Activated naive CD4-positive, alpha-beta T cell (primary cell): Measurements from ENCODE around the gene THSD7B.
"Not testable (repeated sequence)": the region's sequence is repeated elsewhere in the genome, so short reads cannot be mapped to it uniquely, and the experiment has no call there.

Source experiments
- DNase-seq, 4 experiments: peaks; one replicate each; lab custom pipeline; 2025; lab: John Stamatoyannopoulos, UW

THSD7B gene

DNA sequence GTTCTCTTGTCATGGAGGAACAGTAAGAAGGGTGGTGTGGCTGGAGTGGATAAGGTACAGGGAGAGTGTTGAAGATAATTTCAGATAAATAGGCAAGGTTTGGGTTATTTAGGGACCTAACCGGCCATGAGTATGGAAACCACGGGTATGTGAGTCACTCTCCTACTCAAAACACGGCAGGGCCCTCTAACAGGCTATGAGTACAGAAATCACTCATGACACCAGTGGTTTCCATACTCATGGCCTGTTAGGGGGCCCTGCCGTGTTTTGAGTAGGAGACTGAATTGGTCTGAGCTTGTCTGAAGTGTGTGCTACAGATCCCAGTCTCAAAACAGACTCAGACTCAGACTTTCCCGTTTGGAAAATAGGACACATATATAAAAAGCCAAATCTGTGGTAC is 770.6 kb downstream of the THSD7B start:
- no peak for DNase-seq

DNA sequence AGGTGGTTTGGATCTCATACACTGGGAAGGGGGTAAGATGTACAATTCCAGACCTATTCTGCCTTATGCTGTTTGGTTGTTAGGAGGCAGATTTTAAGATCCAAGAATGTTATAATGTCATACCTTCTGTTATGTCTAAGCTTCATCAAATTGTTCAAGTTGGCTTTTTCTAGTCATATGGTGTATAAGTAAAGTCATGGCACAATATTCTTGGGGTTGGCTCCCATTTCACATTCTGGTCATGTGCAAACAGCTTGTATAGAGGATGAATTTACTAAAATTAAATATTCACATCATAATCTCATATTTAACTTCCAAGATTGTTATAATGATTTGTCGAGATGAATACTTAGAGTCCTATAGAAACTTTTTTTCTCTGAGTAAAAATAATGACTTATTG is 774.0 kb downstream of the THSD7B start:
- DNase-seq: no peak

DNA sequence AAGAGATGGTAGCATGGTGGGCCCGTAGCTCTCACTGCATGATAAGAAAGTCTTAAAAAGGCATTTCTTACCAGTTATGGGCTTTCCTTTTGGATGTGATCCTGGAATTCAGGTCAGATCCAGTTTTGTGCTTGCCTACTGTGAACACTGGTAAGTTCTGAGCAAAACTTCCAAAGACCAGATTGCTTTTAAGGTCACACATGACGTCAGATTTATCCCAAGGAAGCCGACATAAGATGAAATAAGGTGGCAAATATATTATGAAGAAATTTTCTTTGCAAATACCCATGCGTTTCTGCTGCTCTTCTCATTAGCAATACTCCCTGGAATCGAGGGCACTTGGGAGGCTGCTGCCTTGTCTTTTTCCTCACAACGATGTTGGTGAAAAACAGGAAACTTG is 782.5 kb downstream of the THSD7B start:
- DNase-seq: no peak

GRCh38 chr2:137566387-137566786 is 801.0 kb downstream of the THSD7B start:
- DNase-seq: no peak

DNA sequence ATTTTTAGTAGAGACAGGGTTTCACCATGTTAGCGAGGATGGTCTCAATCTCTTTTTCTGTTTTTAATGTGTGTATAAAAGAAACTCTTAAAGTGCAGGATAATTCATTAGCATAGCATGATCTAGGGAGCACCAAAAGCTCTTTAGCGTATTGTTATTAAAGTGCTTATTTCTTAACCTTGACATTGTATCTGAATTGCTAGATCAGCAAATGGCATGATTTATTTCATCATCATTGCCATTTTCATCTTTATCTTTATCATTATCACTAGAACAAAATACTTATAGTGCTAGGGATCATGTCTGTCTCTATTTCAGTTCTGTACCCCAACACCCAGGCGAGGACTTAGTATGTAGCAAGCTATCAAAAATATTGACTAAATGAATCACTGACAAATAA is 805.1 kb downstream of the THSD7B start:
- no peak for DNase-seq

- DNase-seq: not testable (repeated sequence)
Measured at GRCh38 chr2:137587834-137588233, 822.5 kb downstream of the THSD7B start.

DNA sequence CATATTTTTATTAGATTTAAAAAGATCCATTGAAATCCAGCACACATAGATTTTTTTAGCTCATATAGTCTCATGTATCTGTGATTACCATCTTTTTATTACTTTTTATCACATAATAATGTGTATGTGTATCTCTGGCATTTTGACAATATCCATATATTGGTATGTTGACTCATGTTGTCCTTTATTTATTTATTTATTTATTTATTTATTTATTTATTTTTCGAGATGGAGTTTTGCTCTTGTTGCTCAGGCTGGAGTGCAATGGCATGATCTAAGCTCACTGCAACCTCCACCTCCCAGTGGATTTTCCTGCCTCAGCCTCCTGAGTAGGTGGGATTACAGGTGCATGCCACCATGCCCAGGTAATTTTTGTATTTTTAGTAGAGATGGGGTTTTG is 823.2 kb downstream of the THSD7B start:
- DNase-seq: not testable (repeated sequence)

- DNase-seq: no peak
Measured at GRCh38 chr2:137590102-137590501, 824.8 kb downstream of the THSD7B start.

DNA sequence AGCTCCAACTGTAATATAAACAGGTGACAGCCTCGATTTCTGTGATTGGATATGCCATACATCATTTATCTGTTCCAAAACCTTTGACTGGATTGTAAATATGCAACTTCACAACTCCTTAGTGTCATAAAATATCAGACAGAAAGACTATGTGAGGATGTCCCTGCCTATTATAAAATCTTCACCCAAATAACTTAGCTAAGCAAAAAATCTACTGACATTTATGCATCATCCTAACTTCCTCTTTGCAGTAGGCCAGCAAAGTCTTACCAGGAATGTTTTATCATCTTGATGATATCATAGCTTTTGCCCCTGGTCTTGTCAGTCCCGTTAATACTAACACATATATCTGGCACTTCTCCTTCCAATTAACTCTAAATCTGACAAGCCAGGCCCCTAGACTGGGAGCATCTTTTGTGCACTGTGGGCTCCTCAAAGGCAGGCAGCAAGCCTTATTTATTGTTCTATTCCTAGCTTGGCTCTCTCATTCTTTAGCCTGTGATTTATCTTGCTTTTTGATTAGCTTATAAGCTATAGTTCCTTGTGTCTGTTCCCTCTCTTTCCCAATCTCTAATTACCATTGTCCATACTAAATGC is 842.5 kb downstream of the THSD7B start:
- DNase-seq: no peak

DNA sequence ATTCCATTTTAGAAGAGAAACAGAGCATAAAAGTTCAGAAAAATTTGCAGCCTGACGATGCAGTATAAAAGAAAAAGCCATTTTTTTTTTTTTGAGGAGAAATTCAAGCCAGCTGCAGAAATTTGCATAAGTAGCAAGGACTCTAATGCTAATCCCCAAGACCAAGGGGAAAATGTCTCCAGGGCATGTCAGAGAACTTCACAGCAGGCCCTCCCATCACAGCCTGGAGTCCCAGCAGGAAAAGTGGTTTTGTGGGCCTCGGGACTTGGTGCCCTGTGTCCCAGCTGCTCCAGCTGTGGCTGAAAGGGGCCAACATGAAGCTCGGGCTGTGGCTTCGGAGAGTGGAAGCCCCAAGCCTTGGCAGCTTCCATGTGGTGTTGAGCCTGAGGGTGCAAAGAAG is 873.6 kb downstream of the THSD7B start:
- no peak for DNase-seq

DNA sequence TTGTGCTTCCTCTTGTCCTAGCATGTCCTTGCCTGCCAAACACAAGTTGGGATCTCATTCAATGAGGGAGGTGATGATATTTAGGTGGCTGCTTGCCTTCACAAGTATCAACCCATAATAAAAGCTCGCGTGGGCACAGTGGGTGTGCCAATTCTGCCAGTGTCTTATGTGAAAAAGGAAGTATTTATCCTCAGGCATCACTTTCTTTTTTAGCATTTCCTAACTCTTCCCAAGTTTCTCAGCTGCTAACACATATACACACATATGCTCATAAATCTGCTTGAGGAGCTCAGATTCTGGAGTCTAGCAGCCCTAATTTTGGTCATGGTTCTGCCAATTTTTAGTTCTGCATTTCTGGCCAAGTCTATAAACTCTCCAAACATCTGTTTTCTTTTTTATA is 879.4 kb downstream of the THSD7B start:
- DNase-seq: no peak

- DNase-seq: no peak
Measured at GRCh38 chr2:137654046-137654445, 888.7 kb downstream of the THSD7B start.

DNA sequence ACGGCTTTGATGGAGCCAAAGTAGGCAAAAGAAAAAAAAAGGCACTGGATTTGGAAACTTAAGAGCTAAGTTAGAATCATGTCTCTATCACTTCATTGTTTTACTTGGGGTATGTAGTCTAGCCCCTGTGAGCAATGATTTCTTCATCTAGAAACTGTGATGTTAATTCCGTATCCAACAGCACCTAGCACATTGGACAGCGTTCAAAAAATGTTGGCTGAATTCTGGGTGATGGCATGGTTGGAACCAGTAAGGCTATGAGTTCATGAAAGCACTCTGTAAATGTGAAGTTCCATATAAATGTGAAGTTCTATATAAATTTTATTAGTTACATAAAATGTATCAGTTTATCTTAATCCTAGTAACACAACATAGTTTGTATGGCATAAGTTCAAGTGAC is 890.5 kb downstream of the THSD7B start:
- no peak for DNase-seq

DNA sequence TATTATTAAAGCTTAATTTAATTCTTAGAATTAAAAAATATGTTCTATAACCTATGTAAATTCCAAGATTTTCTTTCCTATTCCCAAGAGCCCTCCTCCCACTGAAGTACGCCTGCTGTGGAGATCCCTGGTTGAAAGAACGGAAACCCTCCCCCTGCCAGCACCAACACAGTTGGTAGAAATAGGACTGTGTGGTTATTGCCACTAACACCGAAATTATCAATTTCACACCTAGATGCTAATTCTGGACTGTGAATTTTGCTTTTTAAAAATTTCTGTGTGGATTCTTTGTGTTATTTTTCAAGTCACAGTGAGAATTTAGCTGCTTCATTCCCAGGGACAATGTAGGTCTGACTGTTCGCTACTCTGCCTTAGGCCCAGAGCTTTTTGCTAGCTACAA is 893.1 kb downstream of the THSD7B start:
- DNase-seq: no peak

DNA sequence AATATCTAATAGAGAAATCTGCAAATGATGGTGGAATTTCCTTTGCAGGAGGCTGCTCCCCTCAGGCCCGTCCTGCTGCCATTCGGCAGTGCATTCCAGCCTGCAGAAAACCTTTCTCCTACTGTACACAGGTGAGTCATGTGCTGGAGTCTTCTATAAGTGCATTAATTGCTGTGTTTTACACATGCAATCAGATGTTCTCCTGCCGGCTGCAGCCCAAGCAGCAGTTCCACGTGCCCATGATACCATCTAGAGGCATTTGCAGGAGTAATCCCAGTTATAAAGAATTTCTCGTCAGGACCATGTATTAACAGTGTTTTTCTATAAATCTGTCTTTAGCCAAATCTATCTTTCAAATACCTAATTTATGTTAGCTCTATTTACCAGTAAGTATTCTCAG is 894.3 kb downstream of the THSD7B start:
- no peak for DNase-seq

- DNase-seq: no peak
Measured at GRCh38 chr2:137670111-137670510, 904.8 kb downstream of the THSD7B start.

- DNase-seq: no peak
Measured at GRCh38 chr2:137672989-137673552, 907.7 kb downstream of the THSD7B start.

GRCh38 chr2:137674991-137675390 is 909.6 kb downstream of the THSD7B start:
- DNase-seq: no peak

GRCh38 chr2:137675584-137676327 is 910.4 kb downstream of the THSD7B start:
- no peak for DNase-seq

DNA sequence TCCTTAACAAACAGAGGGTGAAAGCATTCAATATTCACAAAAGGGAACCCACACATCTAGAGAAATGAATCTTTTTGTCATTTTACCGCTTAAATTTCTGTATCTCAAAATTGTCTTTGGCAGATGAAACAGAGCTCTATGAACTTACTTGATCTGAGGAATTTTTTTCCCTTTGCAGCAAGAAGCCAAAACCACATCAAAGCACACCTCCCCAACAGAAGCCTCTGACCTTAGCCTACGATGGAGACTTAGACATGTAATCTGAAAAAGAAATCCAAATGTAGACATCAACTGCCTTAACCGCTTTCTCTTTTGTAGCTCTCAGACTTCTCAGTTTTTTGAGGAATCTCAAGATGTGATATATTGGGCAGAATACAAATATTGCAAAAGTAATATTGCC is 911.0 kb downstream of the THSD7B start:
- DNase-seq: no peak

GRCh38 chr2:137677466-137677865 is 912.1 kb downstream of the THSD7B start:
- DNase-seq: no peak

GRCh38 chr2:137689549-137689948 is 924.2 kb downstream of the THSD7B start:
- no peak for DNase-seq

GRCh38 chr2:137693534-137693933 is 928.2 kb downstream of the THSD7B start:
- DNase-seq: no peak

GRCh38 chr2:137696916-137697315 is 931.6 kb downstream of the THSD7B start:
- DNase-seq: no peak
